ENCODE data around the gene ATP8A2.
A peak's percentile ranks its signal among the peaks of the same experiment; 100 is the strongest.
"Not testable (repeated sequence)": the region's sequence is repeated elsewhere in the genome, so short reads cannot be mapped to it uniquely, and the experiment has no call there.

The ATP8A2 gene

DNA sequence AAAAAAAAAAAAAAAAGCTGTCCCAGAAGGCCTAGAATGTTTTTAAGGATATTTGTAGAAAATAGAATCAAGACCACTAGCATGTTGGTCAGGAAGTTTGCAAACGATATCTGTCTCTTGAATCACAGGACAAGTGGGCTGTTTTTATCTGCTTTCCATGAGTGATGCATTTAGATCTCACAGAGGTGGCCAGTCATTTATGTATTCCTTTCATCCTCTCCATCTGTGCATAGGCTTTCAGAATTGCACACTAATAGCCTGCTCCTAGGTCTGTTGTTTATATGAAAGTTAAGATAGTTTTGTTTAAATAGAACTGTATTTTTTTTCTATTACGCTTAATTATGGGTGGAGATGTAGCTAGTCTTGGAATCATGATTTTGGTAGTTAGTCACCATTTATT is 390.5 kb downstream of the ATP8A2 start:
- H3K27me3 Mint-ChIP-seq: peaks cover under 1% of the 10 kb centered on the region
- H3K36me3 Mint-ChIP-seq: no peaks in the 10 kb centered on the region
- H3K4me1 Mint-ChIP-seq (ENCODE audit: low read depth): peaks cover 18% of the 10 kb centered on the region
- H3K9me3 Mint-ChIP-seq (ENCODE audit: low read depth): no peaks in the 10 kb centered on the region
- peak overlapping the region; percentile 31 for H3K4me3 Mint-ChIP-seq
- H3K27ac Mint-ChIP-seq: peak overlapping the region; percentile 62

DNA sequence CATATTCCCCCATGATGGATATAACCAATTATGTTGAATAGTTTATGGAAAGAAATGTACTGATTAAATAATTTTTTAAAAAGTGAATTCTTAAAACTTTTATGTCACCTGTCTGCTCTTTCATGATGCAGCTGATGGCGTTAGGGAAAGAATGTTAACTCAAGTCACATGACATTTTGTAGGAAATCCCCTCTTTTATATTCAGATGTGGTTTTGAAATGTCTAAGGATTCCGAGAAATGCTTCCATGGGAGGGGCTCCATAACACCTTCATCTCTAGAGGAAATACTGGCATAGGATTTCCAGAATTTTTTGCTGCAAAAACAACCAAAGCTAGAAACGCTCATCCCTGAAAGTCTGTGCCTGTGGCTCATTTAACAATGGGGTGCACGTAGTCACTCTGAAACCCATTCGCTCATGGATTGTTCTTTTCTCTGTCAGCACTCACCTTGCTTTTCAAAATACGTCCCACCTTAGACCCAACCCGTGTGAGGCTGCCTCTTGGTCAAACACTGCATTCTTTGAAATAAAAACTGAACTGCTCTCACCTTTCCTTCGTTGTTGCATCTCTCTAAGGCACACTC is 391.1 kb downstream of the ATP8A2 start:
- no peaks in the 10 kb centered on the region for H3K9me3 Mint-ChIP-seq (ENCODE audit: low read depth)
- peaks cover 18% of the 10 kb centered on the region for H3K4me1 Mint-ChIP-seq (ENCODE audit: low read depth)
- H3K36me3 Mint-ChIP-seq: no peaks in the 10 kb centered on the region
- peak overlapping the region; percentile 68 for H3K4me3 Mint-ChIP-seq
- H3K27ac Mint-ChIP-seq: peak overlapping the region; percentile 70
- no peaks in the 10 kb centered on the region for H3K27me3 Mint-ChIP-seq

DNA sequence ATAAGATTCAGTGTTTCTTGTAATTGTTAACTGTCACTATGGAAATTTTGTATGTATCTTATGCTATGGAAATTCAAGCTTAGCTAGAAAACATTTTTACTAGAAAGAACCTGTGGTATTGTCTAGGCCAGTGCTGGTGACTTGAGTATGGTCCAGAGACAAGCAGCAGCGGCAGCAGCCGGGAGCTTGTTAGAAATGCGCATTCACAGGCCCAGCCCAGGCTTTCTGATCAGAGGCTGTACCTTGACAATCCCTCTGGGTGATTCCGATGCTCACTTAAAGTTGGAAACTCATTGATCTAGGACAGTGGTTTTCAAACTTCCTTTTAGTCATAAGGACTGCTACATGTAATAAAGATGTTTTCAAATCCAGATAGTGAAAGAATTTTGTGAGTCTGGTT is 392.6 kb downstream of the ATP8A2 start:
- no peak overlapping the region for H3K27ac Mint-ChIP-seq

GRCh38 chr13:25765266-25765665 is 393.5 kb downstream of the ATP8A2 start:
- Mint-ChIP-seq H3K27me3 (no peaks in the 10 kb centered on the region), H3K4me3 (no peak overlapping the region), H3K36me3 (no peaks in the 10 kb centered on the region), H3K27ac (no peak overlapping the region), H3K4me1 (ENCODE audit: low read depth) (peaks cover 18% of the 10 kb centered on the region), H3K9me3 (ENCODE audit: low read depth) (no peaks in the 10 kb centered on the region)

More for the DNA sequence above, 392.6 kb downstream of the ATP8A2 start:
- Mint-ChIP-seq H3K4me3 (no peak overlapping the region), H3K27me3 (no peaks in the 10 kb centered on the region), H3K4me1 (ENCODE audit: low read depth) (peaks cover 18% of the 10 kb centered on the region), H3K9me3 (ENCODE audit: low read depth) (no peaks in the 10 kb centered on the region), H3K36me3 (no peaks in the 10 kb centered on the region)

GRCh38 chr13:25766576-25766975 is 394.8 kb downstream of the ATP8A2 start:
- H3K36me3 Mint-ChIP-seq: no peaks in the 10 kb centered on the region
- peaks cover 26% of the 10 kb centered on the region for H3K4me1 Mint-ChIP-seq (ENCODE audit: low read depth)
- no peaks in the 10 kb centered on the region for H3K27me3 Mint-ChIP-seq
- H3K9me3 Mint-ChIP-seq (ENCODE audit: low read depth): no peaks in the 10 kb centered on the region
- no peak overlapping the region for H3K4me3 Mint-ChIP-seq
- no peak overlapping the region for H3K27ac Mint-ChIP-seq

GRCh38 chr13:25766991-25767390 is 395.2 kb downstream of the ATP8A2 start:
- H3K4me1 Mint-ChIP-seq (ENCODE audit: low read depth): peaks cover 30% of the 10 kb centered on the region
- H3K4me3 Mint-ChIP-seq: no peak overlapping the region
- H3K36me3 Mint-ChIP-seq: no peaks in the 10 kb centered on the region

GRCh38 chr13:25768376-25768775 is 396.6 kb downstream of the ATP8A2 start:
- H3K9me3 Mint-ChIP-seq (ENCODE audit: low read depth): no peaks in the 10 kb centered on the region
- H3K4me1 Mint-ChIP-seq (ENCODE audit: low read depth): peaks cover 19% of the 10 kb centered on the region
- H3K36me3 Mint-ChIP-seq: no peaks in the 10 kb centered on the region
- H3K27me3 Mint-ChIP-seq: no peaks in the 10 kb centered on the region
- H3K4me3 Mint-ChIP-seq: no peak overlapping the region
- no peak overlapping the region for H3K27ac Mint-ChIP-seq

More at GRCh38 chr13:25766991-25767390, 395.2 kb downstream of the ATP8A2 start:
- Mint-ChIP-seq H3K9me3 (ENCODE audit: low read depth) (no peaks in the 10 kb centered on the region), H3K27me3 (no peaks in the 10 kb centered on the region), H3K27ac (no peak overlapping the region)

DNA sequence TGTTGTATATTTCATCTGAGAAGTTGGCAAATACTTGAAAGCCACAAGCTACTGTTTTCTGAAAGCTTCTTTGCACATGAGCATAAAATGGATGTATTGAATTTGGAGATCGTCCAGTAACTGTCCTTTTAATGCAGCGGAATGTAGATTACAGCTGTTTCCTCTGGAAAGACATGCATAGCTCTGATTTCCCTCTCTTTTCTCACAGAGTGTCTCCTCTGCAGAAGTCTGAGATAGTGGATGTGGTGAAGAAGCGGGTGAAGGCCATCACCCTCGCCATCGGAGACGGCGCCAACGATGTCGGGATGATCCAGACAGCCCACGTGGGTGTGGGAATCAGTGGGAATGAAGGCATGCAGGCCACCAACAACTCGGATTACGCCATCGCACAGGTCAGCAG is 397.1 kb downstream of the ATP8A2 start:
- Mint-ChIP-seq H3K36me3 (no peaks in the 10 kb centered on the region), H3K4me3 (no peak overlapping the region), H3K27me3 (no peaks in the 10 kb centered on the region), H3K4me1 (ENCODE audit: low read depth) (peaks cover 16% of the 10 kb centered on the region), H3K27ac (no peak overlapping the region), H3K9me3 (ENCODE audit: low read depth) (no peaks in the 10 kb centered on the region)

DNA sequence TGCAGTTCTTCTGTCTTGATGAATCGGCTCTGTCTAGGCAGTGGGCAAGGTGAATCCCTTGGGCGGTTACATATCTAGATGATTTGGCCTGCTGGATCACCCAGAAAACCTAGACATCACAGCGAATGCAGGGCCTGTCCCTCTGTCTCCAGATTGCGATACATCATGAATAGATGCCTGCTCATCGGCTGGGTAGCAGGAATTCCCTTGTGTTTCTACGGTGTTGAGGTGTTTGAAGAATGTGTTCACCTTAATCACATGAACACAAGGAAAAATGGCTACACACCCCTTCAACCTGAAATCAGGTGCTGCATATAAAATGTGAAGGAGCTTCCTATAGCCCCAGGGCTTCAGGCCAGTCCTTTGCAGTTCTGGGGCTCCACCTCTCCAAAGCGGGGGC is 398.8 kb downstream of the ATP8A2 start:
- peaks cover 14% of the 10 kb centered on the region for H3K4me1 Mint-ChIP-seq (ENCODE audit: low read depth)

DNA sequence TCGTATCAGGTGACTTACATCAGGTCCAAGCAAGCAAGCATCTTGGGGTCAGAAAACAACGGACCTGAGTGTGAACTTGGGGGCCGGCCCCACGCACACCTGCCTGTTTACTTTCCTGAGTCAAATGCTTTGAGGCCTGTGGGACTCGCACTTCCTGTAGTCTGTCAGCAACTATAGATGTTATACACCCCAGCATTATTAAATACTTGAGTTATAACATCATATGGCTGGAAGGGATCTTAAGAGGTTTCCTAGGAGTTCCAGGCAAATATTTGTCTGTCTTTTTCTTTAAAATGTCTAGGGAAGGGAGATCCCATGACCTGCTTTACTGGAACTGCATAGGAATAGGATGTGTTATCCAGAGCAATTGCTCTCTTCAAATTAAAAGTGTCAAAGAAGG is 399.4 kb downstream of the ATP8A2 start:
- H3K36me3 Mint-ChIP-seq: no peaks in the 10 kb centered on the region
- no peaks in the 10 kb centered on the region for H3K9me3 Mint-ChIP-seq (ENCODE audit: low read depth)
- H3K27ac Mint-ChIP-seq: no peak overlapping the region
- H3K4me1 Mint-ChIP-seq (ENCODE audit: low read depth): peaks cover 14% of the 10 kb centered on the region
- H3K27me3 Mint-ChIP-seq: no peaks in the 10 kb centered on the region
- no peak overlapping the region for H3K4me3 Mint-ChIP-seq

More for the DNA sequence above, 398.8 kb downstream of the ATP8A2 start:
- Mint-ChIP-seq H3K27me3 (no peaks in the 10 kb centered on the region), H3K36me3 (no peaks in the 10 kb centered on the region), H3K4me3 (no peak overlapping the region), H3K9me3 (ENCODE audit: low read depth) (no peaks in the 10 kb centered on the region), H3K27ac (no peak overlapping the region)

DNA sequence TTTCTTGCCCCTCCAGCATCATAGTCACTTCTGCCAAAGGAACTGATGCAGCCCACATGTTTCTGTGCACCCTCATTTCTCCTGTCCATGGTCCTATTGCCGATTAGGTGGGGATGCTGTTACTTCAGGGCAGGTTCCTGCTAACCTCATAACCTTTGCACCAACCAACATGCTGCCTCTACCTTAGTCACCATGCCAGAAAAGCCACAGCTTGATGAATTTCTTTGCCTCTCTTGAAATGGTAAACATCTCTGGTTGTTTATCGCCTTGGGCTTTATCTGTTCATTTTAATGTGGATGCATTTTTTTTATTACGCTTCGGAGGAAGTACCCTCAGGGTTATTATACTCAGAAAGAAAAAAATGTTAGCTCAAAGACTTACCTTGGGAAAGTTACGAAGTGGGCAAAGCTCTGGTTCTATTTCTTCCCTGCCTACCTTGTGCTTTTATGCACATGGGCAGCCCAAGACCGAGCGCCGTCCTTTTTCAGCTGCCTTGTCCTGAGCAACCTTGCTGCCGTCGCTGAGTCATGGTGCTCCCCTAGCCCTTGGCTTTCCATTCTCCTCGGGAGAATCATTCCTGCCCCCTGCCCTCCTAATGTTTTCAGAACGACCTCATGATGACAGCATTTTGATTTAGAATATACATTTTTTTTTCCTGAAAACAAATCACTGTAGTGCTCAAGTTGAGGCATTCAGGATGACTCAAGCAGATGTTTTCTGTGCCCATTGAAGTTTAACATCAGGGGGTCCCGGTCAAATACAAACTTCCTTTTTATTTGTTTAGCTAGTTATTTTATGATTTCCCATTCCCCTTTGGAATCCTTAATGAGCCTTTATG is 400.1 kb downstream of the ATP8A2 start:
- Mint-ChIP-seq H3K4me3 (no peak overlapping the region), H3K9me3 (ENCODE audit: low read depth) (no peaks in the 10 kb centered on the region), H3K27ac (no peak overlapping the region), H3K27me3 (no peaks in the 10 kb centered on the region), H3K4me1 (ENCODE audit: low read depth) (peaks cover 14% of the 10 kb centered on the region), H3K36me3 (no peaks in the 10 kb centered on the region)

GRCh38 chr13:25772534-25772933 is 400.8 kb downstream of the ATP8A2 start:
- H3K9me3 Mint-ChIP-seq (ENCODE audit: low read depth); H3K27ac Mint-ChIP-seq; H3K4me3 Mint-ChIP-seq; H3K36me3 Mint-ChIP-seq; H3K27me3 Mint-ChIP-seq: not testable (repeated sequence)
- peaks cover 14% of the 10 kb centered on the region for H3K4me1 Mint-ChIP-seq (ENCODE audit: low read depth)

GRCh38 chr13:25774056-25774455 is 402.3 kb downstream of the ATP8A2 start:
- H3K4me3 Mint-ChIP-seq; H3K36me3 Mint-ChIP-seq; H3K27me3 Mint-ChIP-seq; H3K9me3 Mint-ChIP-seq (ENCODE audit: low read depth); H3K27ac Mint-ChIP-seq: not testable (repeated sequence)
- peaks cover 14% of the 10 kb centered on the region for H3K4me1 Mint-ChIP-seq (ENCODE audit: low read depth)

DNA sequence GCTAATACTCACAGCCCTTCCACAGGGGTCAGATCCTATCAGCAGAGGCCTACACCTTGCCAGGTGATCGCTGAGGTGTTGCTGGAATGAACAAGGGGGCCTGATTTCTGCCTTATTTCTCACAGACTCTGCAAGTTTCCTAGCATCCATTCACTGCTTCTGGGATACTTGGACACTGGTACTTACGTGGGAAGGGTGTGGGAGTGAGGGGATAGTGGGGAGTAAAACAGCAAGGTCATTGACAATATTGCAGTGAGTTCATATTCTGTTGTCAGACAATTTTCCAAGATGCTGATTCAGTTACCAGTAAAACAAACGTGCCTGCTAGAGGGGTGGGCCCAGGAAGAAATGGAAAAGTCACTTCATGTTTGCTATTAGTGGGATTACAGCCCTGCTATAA is 403.5 kb downstream of the ATP8A2 start:
- Mint-ChIP-seq H3K36me3 (no peaks in the 10 kb centered on the region), H3K9me3 (ENCODE audit: low read depth) (no peaks in the 10 kb centered on the region), H3K4me3 (no peak overlapping the region), H3K27me3 (no peaks in the 10 kb centered on the region), H3K4me1 (ENCODE audit: low read depth) (peaks cover 14% of the 10 kb centered on the region), H3K27ac (no peak overlapping the region)

DNA sequence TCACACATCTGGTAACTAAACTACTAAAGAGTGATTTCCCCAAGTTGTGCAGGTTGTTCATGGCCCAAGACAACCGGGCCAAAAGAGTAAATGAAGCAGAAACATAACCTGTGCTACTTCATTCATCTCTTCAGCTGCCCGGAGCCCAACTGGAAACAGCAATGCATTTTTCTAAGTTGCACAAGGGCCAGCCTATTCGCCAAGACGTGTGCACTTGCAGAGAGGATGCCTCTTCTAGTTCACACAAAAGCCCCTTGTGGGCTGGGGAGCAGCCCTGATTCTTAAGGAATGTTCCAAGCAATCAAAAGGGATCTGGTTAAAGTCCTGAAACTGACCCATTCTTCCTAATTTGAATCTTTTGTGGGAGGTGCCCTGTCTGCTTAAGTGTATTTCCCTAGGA is 404.2 kb downstream of the ATP8A2 start:
- Mint-ChIP-seq H3K9me3 (ENCODE audit: low read depth) (no peaks in the 10 kb centered on the region), H3K4me1 (ENCODE audit: low read depth) (peaks cover 11% of the 10 kb centered on the region), H3K36me3 (no peaks in the 10 kb centered on the region), H3K27me3 (no peaks in the 10 kb centered on the region), H3K27ac (no peak overlapping the region), H3K4me3 (no peak overlapping the region)

DNA sequence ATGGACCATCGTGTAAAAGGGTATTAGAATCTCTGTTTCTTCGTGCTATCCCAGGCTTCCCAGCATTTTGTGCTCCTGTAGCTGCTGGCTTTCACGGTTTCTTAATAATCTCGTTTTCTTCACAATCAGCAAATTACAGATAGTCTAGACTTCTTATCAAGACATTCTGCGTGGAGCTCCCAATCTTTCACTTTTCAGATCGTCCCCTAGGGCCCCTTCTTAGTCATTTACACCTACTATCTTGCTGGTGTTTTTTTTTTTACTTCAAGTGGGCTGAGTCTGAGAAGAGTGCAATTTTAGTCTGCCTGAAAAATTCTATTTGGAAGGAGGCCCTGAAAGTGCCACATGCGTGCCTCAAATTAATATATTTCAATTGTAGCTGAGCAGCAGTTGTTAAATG is 404.9 kb downstream of the ATP8A2 start:
- H3K27ac Mint-ChIP-seq: no peak overlapping the region
- no peaks in the 10 kb centered on the region for H3K27me3 Mint-ChIP-seq
- H3K36me3 Mint-ChIP-seq: no peaks in the 10 kb centered on the region

More for the DNA sequence above, 404.9 kb downstream of the ATP8A2 start:
- no peaks in the 10 kb centered on the region for H3K9me3 Mint-ChIP-seq (ENCODE audit: low read depth)
- no peak overlapping the region for H3K4me3 Mint-ChIP-seq
- H3K4me1 Mint-ChIP-seq (ENCODE audit: low read depth): peaks cover 4% of the 10 kb centered on the region

All from activated naive CD8-positive, alpha-beta T cell (primary cell).